Colonic mucosa (tissue), 4 donors: Measurements from ENCODE around the gene KCNC3. TPM values are rescaled to one million over a fixed set of nuclear protein-coding genes. Genes with fewer than 3 reads are reported as not detected.
A peak's percentile ranks its signal among the peaks of the same experiment; 100 is the strongest.

Experiments used
- DNase-seq: peaks from one replicate; pipeline ENCODE4 v3.0.0-alpha.2; 2020
- H3K27ac ChIP-seq: fragments of 200-600 bp; one replicate; pipeline ENCODE4 v1.8.0; 2021
- H3K27me3 ChIP-seq: fragments of 200-600 bp; one replicate; pipeline ENCODE4 v1.8.0; 2021
- H3K36me3 ChIP-seq: fragments of 200-600 bp; one replicate; pipeline ENCODE4 v1.8.0; 2021
- H3K4me1 ChIP-seq: fragments of 200-600 bp; one replicate; pipeline ENCODE4 v1.8.0; 2021; ENCODE audit warnings: mild to moderate bottlenecking
- H3K4me3 ChIP-seq: fragments of 200-600 bp; one replicate; pipeline ENCODE4 v1.8.0; 2021
- H3K9ac ChIP-seq, 2 donors: one replicate each; pipeline ENCODE4 v1.7.0; 2013; ENCODE audit warnings: control low read depth in 2 of 2, low read depth in 2 of 2, low read length in 2 of 2
- H3K9me3 ChIP-seq: fragments of 200-600 bp; one replicate; pipeline ENCODE4 v1.8.0; 2021
- CTCF ChIP-seq: fragments of 200-600 bp; IDR thresholded peaks from one replicate; pipeline ENCODE4 v1.8.0; 2022; ENCODE audit warnings: antibody characterized with exemption, mild to moderate bottlenecking
- intact Hi-C: fragments of 100-400 bp; cut with DNase I; formaldehyde crosslinking; loops from one replicate; pipeline ENCODE4 v1.14.1; 2022
- total RNA-seq, 2 donors: library from RNA; stranded (reverse); fragmentation: NEBNext Ultra II Directional in 1 of 2; extraction: Animal tissue kit (Norgen Biotek cat#: 25700) in 1 of 2; gene quantifications; one replicate each; pipeline ENCODE4 v1.2.1, GENCODE V29; 2021
- donor health status: healthy.
- donor health status: DM: no; HTN: no; CAD: no.
- donor health status: DM: no; HTN: no; CAD: no.

Gene KCNC3
- total RNA-seq, 2 donors from 2014 or later = 0.61 to 1.0 TPM

- Histone ChIP-seq H3K9me3 (no peaks in the 10 kb centered on the region), H3K9ac (peak overlapping the region; percentile 3 to 58), H3K4me3 (peak overlapping the region; percentile 32), H3K27ac (no peak overlapping the region), H3K27me3 (peaks cover 11% of the 10 kb centered on the region), H3K36me3 (no peaks in the 10 kb centered on the region), H3K4me1 (peaks cover 15% of the 10 kb centered on the region)
- intact Hi-C loops = no loop called here
- no peak for TF ChIP-seq CTCF
- DNase-seq = peak; percentile 82
Observed at GRCh38 chr19:50333737-50334617, 4.8 kb upstream of the KCNC3 start.

DNA sequence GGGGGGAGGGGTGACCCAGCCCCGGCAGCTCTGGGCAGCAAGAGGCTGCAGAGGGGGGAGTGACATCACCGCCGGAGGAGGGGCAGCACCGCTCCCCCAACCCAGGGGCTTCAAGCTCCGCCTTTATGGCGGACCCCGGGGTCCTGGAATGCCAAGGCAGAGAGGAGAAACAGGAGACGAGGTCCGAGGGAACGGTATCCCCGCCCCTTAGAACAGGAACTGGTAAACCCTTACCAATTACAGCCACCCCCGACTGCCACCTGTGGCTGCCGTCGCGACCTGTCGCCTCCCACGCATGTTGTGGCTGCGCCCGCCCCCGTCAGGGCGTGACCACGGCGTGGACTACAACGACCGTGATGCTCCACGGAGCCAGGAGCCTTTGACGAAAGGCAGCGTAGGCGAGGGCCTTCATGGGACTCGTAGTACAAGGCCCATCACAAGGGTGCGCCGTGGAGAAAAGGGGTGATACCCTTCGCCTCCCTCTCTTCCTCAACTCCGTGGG is 4.1 kb upstream of the KCNC3 start:
- no peak for TF ChIP-seq CTCF
- DNase-seq = peak; percentile 84
- intact Hi-C loops = no loop called here
- H3K36me3 ChIP-seq = no peaks in the 10 kb centered on the region
- H3K9me3 ChIP-seq = no peaks in the 10 kb centered on the region
- peaks cover 11% of the 10 kb centered on the region for H3K27me3 ChIP-seq
- H3K4me1 ChIP-seq = peaks cover 15% of the 10 kb centered on the region
- peak overlapping the region; percentile 32 for H3K4me3 ChIP-seq
- H3K9ac ChIP-seq = peak overlapping the region in 1 of 2 donors; percentile 3
- H3K27ac ChIP-seq = peak overlapping the region; percentile 17

- Histone ChIP-seq H3K27me3 (peaks cover 14% of the 10 kb centered on the region), H3K36me3 (no peaks in the 10 kb centered on the region), H3K27ac (peak overlapping the region; percentile 17), H3K4me3 (no peak overlapping the region), H3K9ac (no peak overlapping the region), H3K9me3 (no peaks in the 10 kb centered on the region), H3K4me1 (peaks cover 15% of the 10 kb centered on the region)
- intact Hi-C loops = no loop called here
- DNase-seq = no peak
- TF ChIP-seq CTCF = no peak
Observed at GRCh38 chr19:50332244-50333038, 3.3 kb upstream of the KCNC3 start.

- intact Hi-C loops = no loop called here
- peaks cover 19% of the 10 kb centered on the region for H3K27me3 ChIP-seq
- H3K36me3 ChIP-seq = no peaks in the 10 kb centered on the region
- no peak for DNase-seq
- H3K4me1 ChIP-seq = peaks cover 15% of the 10 kb centered on the region
- TF ChIP-seq CTCF = no peak
- no peak overlapping the region for H3K9ac ChIP-seq
- no peak overlapping the region for H3K4me3 ChIP-seq
- H3K27ac ChIP-seq = no peak overlapping the region
- H3K9me3 ChIP-seq = no peaks in the 10 kb centered on the region
Observed at GRCh38 chr19:50331994-50332243, 2.7 kb upstream of the KCNC3 start.

DNA sequence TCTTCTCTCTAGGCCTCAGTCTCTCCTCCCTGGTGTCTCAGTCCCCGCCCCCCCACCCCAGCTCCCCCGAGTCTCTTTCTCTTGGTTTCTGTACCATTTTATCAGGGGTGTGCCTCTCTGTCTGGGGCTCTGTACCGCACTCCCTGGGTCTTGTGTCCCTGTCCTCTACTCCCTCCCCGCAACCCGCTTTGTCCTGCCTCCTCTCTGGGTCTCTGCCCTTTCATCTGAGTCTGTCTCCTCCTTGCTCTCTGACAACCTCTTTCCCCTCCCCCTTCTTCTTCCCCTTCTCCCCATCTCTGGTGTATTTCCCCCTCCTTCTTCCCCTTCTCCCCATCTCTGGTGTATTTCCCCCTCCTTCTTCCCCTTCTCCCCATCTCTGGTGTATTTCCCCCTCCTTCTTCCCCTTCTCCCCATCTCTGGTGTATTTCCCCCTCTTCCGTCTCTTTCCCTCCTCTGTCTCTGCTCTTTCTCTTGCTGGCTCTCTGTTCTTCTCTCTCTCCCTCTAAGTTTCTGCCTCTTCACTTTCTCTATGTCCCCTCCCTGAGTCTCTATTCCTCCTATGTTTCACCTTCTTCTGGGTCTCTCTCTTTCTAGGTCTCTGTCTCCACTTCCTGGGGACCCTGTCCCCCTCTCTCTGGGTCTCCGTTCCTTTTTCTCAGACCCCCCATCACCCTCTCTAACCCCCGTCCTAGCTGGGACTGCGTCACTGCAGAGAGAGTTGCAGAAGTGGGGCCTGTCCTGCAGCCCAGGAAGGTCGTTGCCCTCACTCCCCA is 2.2 kb upstream of the KCNC3 start:
- DNase-seq = no peak
- TF ChIP-seq CTCF = no peak
- Histone ChIP-seq H3K4me1 (peaks cover 15% of the 10 kb centered on the region), H3K27me3 (peaks cover 24% of the 10 kb centered on the region), H3K4me3 (peak overlapping the region; percentile 9), H3K36me3 (no peaks in the 10 kb centered on the region), H3K9ac (no peak overlapping the region), H3K27ac (no peak overlapping the region), H3K9me3 (no peaks in the 10 kb centered on the region)
- intact Hi-C loops = no loop called here
